Smooth muscle cell (in vitro differentiated cells): Measurements from ENCODE around the gene TOPORS. TPM values are rescaled to one million over a fixed set of nuclear protein-coding genes. Genes with fewer than 3 reads are reported as not detected.

ENCODE experiments used
- DNase-seq: peaks from one replicate; lab custom pipeline; 2025; ENCODE audit not compliant: unreplicated experiment; lab: John Stamatoyannopoulos, UW
- H2AFZ ChIP-seq: fragments of 200-600 bp; sonication (generic); 2 replicates; pipeline ENCODE4 v1.6.0; 2016; ENCODE audit warnings: antibody characterized with exemption, low read depth, mild to moderate bottlenecking
- H3F3A ChIP-seq: fragments of 200-600 bp; sonication (generic); 2 replicates; pipeline ENCODE4 v1.6.0; 2017; ENCODE audit warnings: antibody characterized with exemption, low read depth
- H3K27ac ChIP-seq: fragments of 200-600 bp; sonication (generic); 2 replicates; pipeline ENCODE4 v1.5.1; 2016; ENCODE audit warnings: low read depth, mild to moderate bottlenecking
- H3K27me3 ChIP-seq: fragments of 200-600 bp; sonication (generic); 2 replicates; pipeline ENCODE4 v1.6.1; 2016; ENCODE audit warnings: low read depth, mild to moderate bottlenecking
- H3K36me3 ChIP-seq: fragments of 200-600 bp; sonication (generic); 2 replicates; pipeline ENCODE4 v1.5.1; 2016; ENCODE audit warnings: low read depth
- H3K4me1 ChIP-seq: fragments of 200-600 bp; sonication (generic); 2 replicates; pipeline ENCODE4 v1.5.1; 2016; ENCODE audit warnings: low read depth
- H3K4me2 ChIP-seq: fragments of 200-600 bp; sonication (generic); 2 replicates; pipeline ENCODE4 v1.6.0; 2016; ENCODE audit warnings: mild to moderate bottlenecking
- H3K4me3 ChIP-seq: fragments of 200-600 bp; sonication (generic); 2 replicates; pipeline ENCODE4 v1.5.1; 2016; ENCODE audit warnings: mild to moderate bottlenecking
- H3K79me2 ChIP-seq: fragments of 200-600 bp; sonication (generic); 2 replicates; pipeline ENCODE4 v1.6.0; 2016; ENCODE audit warnings: low read depth, mild to moderate bottlenecking
- H3K9ac ChIP-seq: fragments of 200-600 bp; sonication (generic); 2 replicates; pipeline ENCODE4 v1.6.0; 2016; ENCODE audit warnings: low read depth
- H3K9me3 ChIP-seq: fragments of 200-600 bp; sonication (generic); replicated peaks from 2 replicates; pipeline ENCODE4 v1.5.1; 2016; ENCODE audit warnings: low read depth
- H4K20me1 ChIP-seq: fragments of 200-600 bp; sonication (generic); 2 replicates; pipeline ENCODE4 v1.6.0; 2016; ENCODE audit warnings: low read depth
- WGBS: methylation state at CpG from one replicate; pipeline ENCODE4 v1.1.7; 2016; ENCODE audit warnings: low lambda C conversion rate; 5-methylcytosine and 5-hydroxymethylcytosine counted together
- polyA plus RNA-seq: library from polyadenylated mRNA; unstranded; fragments of >200 nt; fragmentation: Nextera tagmentation; extraction: Ambion mirVana; gene quantifications from 2 replicates; pipeline ENCODE4 v1.2.1, GENCODE V29; 2016
- total RNA-seq: library from RNA; depleted of rRNA; stranded (reverse); fragments of >200 nt; gene quantifications from 2 replicates; pipeline ENCODE4 v1.2.3, GENCODE V29; 2014
- TF ChIP-seq, protein P1 (sequence below): fragments of 200-600 bp; sonication (generic); IDR thresholded peaks from 2 replicates; pipeline ENCODE4 v1.5.1; 2017; ENCODE audit warnings: borderline replicate concordance, mild to moderate bottlenecking, antibody characterized with exemption; ENCODE audit not compliant: insufficient read depth, poor library complexity, severe bottlenecking

The TOPORS gene
- total and polyA plus RNA-seq, 2 experiments from 2014 or later, result 14.2 to 25.3 TPM

DNA sequence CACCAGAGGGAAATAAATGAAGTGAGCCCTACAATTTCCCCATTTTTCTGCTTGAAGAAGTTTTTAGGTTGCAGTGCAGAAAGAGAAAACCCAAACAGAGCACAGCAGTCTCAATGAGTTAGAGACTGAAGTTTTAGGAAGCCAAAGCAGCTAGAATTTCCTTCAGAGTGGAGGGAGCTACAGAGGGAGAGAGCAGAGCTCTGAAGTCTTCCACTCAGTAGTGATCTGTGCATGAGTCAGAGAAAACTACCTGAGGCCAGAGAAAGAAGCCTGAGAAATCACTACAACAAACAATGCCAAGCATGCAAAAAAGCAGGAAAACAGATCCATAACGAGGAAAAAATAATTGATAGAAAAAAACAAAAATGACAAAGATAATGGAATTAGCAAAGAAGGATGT, 38.5 kb upstream of the TOPORS start:
- DNase-seq, result no peak

DNA sequence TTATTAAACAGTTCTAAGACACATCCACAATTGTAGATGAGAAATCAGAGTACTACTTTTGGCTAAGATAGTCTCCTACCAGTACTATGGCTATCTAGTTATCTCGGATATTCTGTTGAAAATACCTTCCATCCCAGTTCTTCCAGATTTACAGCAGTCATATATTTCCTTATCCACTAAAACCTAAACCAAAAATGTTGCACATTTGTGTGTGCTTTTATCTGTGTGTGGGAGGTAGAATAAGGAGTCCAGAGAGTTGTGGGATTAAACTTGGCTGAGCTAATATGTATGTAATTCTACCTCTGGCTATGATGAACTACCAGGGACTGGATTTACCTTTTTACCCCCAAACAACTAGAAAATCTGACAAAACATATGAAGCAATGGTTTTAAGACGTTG, 38.1 kb upstream of the TOPORS start:
- H3F3A ChIP-seq, result no peaks in the 10 kb centered on the region
- H3K79me2 ChIP-seq, result no peaks in the 10 kb centered on the region
- no peaks in the 10 kb centered on the region for H3K9me3 ChIP-seq
- no peaks in the 10 kb centered on the region for H3K27me3 ChIP-seq
- DNase-seq, result no peak
- H3K4me3 ChIP-seq, result no peak overlapping the region
- H3K4me1 ChIP-seq, result peaks cover 6% of the 10 kb centered on the region
- TF ChIP-seq, protein P1, sequence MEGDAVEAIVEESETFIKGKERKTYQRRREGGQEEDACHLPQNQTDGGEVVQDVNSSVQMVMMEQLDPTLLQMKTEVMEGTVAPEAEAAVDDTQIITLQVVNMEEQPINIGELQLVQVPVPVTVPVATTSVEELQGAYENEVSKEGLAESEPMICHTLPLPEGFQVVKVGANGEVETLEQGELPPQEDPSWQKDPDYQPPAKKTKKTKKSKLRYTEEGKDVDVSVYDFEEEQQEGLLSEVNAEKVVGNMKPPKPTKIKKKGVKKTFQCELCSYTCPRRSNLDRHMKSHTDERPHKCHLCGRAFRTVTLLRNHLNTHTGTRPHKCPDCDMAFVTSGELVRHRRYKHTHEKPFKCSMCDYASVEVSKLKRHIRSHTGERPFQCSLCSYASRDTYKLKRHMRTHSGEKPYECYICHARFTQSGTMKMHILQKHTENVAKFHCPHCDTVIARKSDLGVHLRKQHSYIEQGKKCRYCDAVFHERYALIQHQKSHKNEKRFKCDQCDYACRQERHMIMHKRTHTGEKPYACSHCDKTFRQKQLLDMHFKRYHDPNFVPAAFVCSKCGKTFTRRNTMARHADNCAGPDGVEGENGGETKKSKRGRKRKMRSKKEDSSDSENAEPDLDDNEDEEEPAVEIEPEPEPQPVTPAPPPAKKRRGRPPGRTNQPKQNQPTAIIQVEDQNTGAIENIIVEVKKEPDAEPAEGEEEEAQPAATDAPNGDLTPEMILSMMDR, result no peak
- no peak overlapping the region for H3K9ac ChIP-seq
- 34% methylated on average over 2 of the region's 2 CpGs for WGBS
- no peaks in the 10 kb centered on the region for H4K20me1 ChIP-seq
- no peaks in the 10 kb centered on the region for H3K36me3 ChIP-seq
- H3K4me2 ChIP-seq, result peak overlapping the region; percentile 19
- no peak overlapping the region for H2AFZ ChIP-seq
- H3K27ac ChIP-seq, result peak overlapping the region; percentile 73

More for the DNA sequence above, 38.5 kb upstream of the TOPORS start:
- Histone ChIP-seq H3K9ac (no peak overlapping the region), H3K27me3 (no peaks in the 10 kb centered on the region), H3K9me3 (no peaks in the 10 kb centered on the region), H3K79me2 (no peaks in the 10 kb centered on the region), H3K4me1 (peaks cover 6% of the 10 kb centered on the region), H3K4me3 (no peak overlapping the region), H3K4me2 (peak overlapping the region; percentile 19), H3K27ac (peak overlapping the region; percentile 73), H4K20me1 (no peaks in the 10 kb centered on the region), H3K36me3 (no peaks in the 10 kb centered on the region), H3F3A (no peaks in the 10 kb centered on the region), H2AFZ (no peak overlapping the region)
- WGBS, result 44% methylated on average over 1 of the region's 1 CpG
- TF ChIP-seq, protein P1, result no peak

DNA sequence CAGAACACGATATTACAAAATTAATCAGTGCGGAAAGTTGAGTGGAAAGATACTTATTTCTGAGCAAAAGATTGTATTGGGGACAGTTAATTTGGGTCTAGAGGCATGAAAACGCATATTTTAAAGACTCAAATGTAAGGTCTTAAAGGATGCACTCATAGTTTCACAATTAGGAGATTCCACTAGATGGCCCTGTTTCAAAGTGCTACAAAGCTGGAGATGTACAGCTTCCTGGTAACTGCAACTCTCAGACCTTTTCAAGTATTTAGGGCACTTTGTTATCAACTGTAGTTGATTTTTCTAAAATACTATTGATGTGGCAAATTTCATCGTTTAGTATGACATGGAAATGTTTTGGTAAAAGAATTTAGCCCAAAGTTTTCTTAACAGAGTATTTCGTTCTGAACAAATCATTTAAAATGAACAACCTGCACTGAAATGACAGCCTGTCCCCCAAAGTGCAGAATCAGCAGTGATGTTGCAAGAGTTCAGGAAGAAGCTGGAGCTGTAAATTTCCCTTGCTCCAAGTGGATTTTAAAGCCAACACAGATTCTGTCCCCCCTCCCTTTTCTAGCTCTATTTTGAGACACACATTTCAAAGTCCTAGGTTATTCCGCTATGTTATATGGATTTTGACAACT, 36.8 kb upstream of the TOPORS start:
- H3K9me3 ChIP-seq, result no peaks in the 10 kb centered on the region
- no peaks in the 10 kb centered on the region for H3K27me3 ChIP-seq
- H3K36me3 ChIP-seq, result no peaks in the 10 kb centered on the region
- H3K27ac ChIP-seq, result peak overlapping the region; percentile 73
- peaks cover 6% of the 10 kb centered on the region for H3K4me1 ChIP-seq
- WGBS, result 45% methylated on average over 6 of the region's 6 CpGs
- no peaks in the 10 kb centered on the region for H3F3A ChIP-seq
- peak overlapping the region; percentile 5 for H3K4me2 ChIP-seq
- H3K4me3 ChIP-seq, result no peak overlapping the region
- TF ChIP-seq, protein P1, result peak; percentile 43
- H3K9ac ChIP-seq, result no peak overlapping the region
- no peaks in the 10 kb centered on the region for H3K79me2 ChIP-seq
- no peaks in the 10 kb centered on the region for H4K20me1 ChIP-seq
- no peak for DNase-seq
- no peak overlapping the region for H2AFZ ChIP-seq

DNA sequence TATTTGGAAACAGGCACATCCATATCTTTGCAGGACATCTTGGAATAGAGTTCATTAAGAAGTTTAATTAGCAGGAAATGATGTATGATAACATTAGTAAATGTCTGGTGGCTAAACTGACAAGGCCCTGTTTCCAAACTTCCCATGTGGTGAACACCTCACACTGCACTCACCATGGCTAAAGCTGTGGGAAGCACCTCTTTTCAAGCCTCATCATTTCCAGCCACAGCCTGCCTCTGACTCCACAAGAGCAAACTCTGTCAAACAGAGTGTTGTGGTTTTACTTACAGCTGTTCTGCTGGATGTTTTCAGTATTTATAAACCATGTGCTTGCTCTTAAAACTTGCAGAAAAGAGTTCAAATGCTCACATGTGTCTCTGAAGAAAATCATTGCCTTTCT, 35.5 kb upstream of the TOPORS start:
- H3K4me3 ChIP-seq, result no peak overlapping the region
- no peak for DNase-seq
- no peaks in the 10 kb centered on the region for H3K9me3 ChIP-seq
- TF ChIP-seq, protein P1, result no peak
- H3K27me3 ChIP-seq, result no peaks in the 10 kb centered on the region
- H3K4me2 ChIP-seq, result no peak overlapping the region
- H3K27ac ChIP-seq, result peak overlapping the region; percentile 14
- no peak overlapping the region for H2AFZ ChIP-seq
- H3K79me2 ChIP-seq, result no peaks in the 10 kb centered on the region
- H3K4me1 ChIP-seq, result peaks cover 6% of the 10 kb centered on the region
- H3K9ac ChIP-seq, result no peak overlapping the region
- H3K36me3 ChIP-seq, result no peaks in the 10 kb centered on the region
- no peaks in the 10 kb centered on the region for H3F3A ChIP-seq
- no peaks in the 10 kb centered on the region for H4K20me1 ChIP-seq
